LNCaP clone FGC (cell line): Measurements from ENCODE around the gene KIAA0825.

Source experiments
- DNase-seq: peaks from one replicate; pipeline ENCODE4 v3.0.0-alpha.2; 2011; ENCODE audit warnings: low read depth
- H3K4me3 ChIP-seq: 2 replicates; pipeline ENCODE4 v1.5.1; 2011; ENCODE audit warnings: mild to moderate bottlenecking, low read depth, low read length, control low read depth
- TF ChIP-seq, protein P1 (sequence below): IDR thresholded peaks from 2 replicates; pipeline ENCODE4 v1.5.1; 2012; ENCODE audit warnings: mild to moderate bottlenecking; ENCODE audit not compliant: control insufficient read depth, insufficient read depth; ENCODE audit errors: extremely low read depth

KIAA0825 gene

DNA sequence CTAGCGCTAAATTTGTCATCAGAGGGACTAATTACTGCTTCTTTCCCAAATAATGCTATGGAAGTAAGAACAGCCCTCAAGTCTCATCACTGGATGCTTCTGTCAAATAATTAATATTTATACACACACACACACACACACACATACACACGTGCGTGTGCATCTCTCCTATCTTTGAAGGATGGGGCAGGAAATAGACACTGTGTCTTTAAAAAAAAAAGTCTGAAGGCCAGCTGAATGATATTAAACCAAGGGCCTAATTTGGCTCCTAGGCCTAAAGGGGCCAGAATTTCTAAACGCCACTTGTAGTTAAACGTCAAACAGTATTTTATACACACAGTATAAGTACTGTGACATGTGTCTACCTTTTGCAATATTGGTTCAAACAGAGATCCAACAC, 3.4 kb upstream of the KIAA0825 start:
- no peak for DNase-seq
- TF ChIP-seq, protein P1, sequence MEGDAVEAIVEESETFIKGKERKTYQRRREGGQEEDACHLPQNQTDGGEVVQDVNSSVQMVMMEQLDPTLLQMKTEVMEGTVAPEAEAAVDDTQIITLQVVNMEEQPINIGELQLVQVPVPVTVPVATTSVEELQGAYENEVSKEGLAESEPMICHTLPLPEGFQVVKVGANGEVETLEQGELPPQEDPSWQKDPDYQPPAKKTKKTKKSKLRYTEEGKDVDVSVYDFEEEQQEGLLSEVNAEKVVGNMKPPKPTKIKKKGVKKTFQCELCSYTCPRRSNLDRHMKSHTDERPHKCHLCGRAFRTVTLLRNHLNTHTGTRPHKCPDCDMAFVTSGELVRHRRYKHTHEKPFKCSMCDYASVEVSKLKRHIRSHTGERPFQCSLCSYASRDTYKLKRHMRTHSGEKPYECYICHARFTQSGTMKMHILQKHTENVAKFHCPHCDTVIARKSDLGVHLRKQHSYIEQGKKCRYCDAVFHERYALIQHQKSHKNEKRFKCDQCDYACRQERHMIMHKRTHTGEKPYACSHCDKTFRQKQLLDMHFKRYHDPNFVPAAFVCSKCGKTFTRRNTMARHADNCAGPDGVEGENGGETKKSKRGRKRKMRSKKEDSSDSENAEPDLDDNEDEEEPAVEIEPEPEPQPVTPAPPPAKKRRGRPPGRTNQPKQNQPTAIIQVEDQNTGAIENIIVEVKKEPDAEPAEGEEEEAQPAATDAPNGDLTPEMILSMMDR = no peak
- no peak overlapping the region for H3K4me3 ChIP-seq

DNA sequence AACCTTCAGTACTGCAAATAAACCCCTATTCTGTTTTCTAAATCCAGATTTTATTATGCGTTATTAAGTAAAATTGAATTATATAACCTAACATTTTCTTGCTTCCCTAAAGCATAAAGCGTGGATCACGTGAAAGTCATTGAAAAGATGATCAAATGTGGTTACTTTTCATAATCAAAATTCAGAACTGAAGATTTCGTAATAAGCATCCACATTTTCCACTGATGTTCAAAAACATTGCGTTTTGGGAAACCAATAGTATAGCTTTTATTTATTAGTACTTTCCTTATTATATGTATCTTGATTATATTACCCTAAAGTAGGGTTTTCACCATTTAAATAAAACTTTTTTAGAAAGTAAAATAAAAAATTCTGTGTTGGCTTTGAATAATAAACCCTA, 1.9 kb upstream of the KIAA0825 start:
- DNase-seq = no peak
- H3K4me3 ChIP-seq = no peak overlapping the region
- TF ChIP-seq, protein P1 = no peak

DNA sequence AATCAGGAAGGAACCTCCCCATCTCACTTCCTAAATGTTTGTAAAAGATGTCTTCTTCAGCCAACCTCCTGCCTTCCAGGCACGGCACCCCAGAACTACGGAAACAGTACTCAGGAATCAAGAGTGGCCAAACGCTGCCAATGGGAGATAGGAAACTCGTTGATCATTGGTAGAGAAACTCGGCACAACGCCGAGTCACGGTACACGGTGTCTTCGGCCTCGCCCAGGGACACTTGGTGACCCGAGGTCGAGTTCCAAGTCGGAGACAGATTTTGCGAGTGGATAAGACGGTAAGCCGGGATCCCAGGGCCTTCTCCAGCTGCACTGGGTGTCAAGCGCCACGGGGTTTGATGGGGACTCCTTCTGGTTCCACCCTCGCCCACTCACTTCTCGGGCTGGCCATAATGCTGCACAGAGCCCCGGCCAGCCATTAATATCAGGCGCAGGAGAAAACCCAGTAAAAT, 343 bp downstream of the KIAA0825 start:
- peak overlapping the region; percentile 74 for H3K4me3 ChIP-seq
- DNase-seq = peak; percentile 74
- TF ChIP-seq, protein P1 = no peak

DNA sequence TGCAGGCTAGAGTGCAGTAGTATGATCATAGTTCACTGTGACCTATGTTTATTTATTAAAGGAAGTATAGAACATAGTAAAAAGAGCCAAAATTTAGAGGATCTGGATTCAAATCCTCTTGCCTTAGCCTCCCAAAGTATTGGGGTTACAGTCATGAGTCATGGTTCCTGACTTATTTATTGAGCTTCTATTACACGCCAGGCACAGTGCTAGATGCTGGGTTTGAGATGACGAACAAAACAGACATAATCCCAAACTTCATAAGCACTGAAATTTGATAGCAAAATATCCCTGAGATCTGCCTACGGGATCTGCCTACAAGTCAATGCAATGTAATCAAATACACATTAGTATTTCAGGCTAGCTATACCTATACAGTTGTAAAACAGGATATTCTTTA, 2.5 kb downstream of the KIAA0825 start:
- no peak overlapping the region for H3K4me3 ChIP-seq
- DNase-seq = no peak

DNA sequence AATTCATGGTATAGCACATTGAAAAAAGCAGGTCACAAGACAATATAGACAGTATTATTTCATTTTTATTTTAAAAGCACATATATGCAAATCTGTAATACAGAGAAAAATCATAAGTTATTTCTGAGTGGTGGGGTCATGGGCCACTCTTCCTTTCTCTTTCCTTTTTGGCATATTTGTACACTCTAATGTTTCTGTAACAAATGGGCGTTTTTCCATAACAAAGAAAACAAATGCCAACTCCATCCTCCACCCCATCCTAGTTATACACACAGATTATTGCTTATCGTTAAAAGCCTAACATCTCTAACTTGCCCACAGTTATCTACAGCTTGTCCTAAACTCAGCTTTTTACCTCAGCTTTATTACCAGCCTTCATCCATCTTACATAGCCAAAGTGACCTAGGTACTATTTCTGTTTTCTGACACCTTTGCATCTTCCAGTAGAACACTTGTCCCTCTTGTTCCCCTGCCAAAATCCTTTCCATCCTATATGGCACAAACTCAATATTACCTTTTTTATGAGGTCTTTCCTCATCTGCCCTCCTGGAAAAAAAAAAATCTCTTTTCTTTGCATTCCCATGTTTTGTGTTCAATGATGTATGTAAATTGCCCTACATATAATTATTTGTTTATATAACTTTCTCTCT, 4.1 kb downstream of the KIAA0825 start:
- TF ChIP-seq, protein P1 = no peak
- DNase-seq = no peak
- no peak overlapping the region for H3K4me3 ChIP-seq

More for the DNA sequence above, 2.5 kb downstream of the KIAA0825 start:
- TF ChIP-seq, protein P1 = no peak

DNA sequence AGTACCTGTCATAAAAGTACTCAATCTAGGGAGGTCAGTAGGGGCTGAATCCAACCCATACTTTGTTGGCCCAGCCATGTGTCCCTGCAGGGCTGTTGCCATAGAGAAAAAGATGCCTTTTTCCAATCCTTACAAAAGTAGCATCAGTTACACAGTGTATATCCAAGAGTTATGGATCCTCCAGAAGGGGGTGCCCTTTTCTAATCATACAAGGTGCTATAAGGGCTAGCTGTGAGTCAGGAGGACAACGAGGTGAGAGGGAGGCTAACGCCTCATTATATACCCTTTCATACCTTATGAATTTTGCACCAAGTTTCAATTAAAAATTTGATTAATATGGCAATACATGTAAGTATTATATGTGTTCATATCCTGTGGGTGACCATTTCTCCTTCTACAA, 4.8 kb downstream of the KIAA0825 start:
- TF ChIP-seq, protein P1 = peak; percentile 40; the same call in 1 of the 2 replicates
- no peak overlapping the region for H3K4me3 ChIP-seq
- no peak for DNase-seq
